GM18520 (cell line): Measurements from ENCODE around the gene VSIR.

Source experiments
- ATAC-seq: cut with Tn5 transposase; IDR thresholded peaks from one replicate; pipeline ENCODE4 v1.9.1; 2021; ENCODE audit not compliant: unreplicated experiment

Gene VSIR

GRCh38 chr10:71715026-71715425 is 58.3 kb downstream of the VSIR start:
- no peak for ATAC-seq

- no peak for ATAC-seq
These were observed 58.7 kb downstream of the VSIR start for GRCh38 chr10:71714592-71714991.

GRCh38 chr10:71714031-71714410 is 59.3 kb downstream of the VSIR start:
- ATAC-seq, result no peak

GRCh38 chr10:71713135-71714030 is 59.9 kb downstream of the VSIR start:
- no peak for ATAC-seq

GRCh38 chr10:71712572-71713134 is 60.7 kb downstream of the VSIR start:
- no peak for ATAC-seq

GRCh38 chr10:71712170-71712569 is 61.1 kb downstream of the VSIR start:
- no peak for ATAC-seq

- no peak for ATAC-seq
These were observed 62.2 kb downstream of the VSIR start for GRCh38 chr10:71711052-71711623.

- no peak for ATAC-seq
These were observed 62.8 kb downstream of the VSIR start for GRCh38 chr10:71710519-71710918.

GRCh38 chr10:71708897-71709882 is 64.1 kb downstream of the VSIR start:
- no peak for ATAC-seq

- ATAC-seq, result no peak
These were observed 65.0 kb downstream of the VSIR start for GRCh38 chr10:71708301-71708703.

- ATAC-seq, result no peak
These were observed 66.0 kb downstream of the VSIR start for GRCh38 chr10:71707240-71707789.

- ATAC-seq, result no peak
These were observed 66.9 kb downstream of the VSIR start for GRCh38 chr10:71706216-71707121.

GRCh38 chr10:71705582-71705981 is 67.7 kb downstream of the VSIR start:
- ATAC-seq, result no peak

GRCh38 chr10:71704816-71705215 is 68.5 kb downstream of the VSIR start:
- no peak for ATAC-seq

GRCh38 chr10:71703577-71703976 is 69.7 kb downstream of the VSIR start:
- no peak for ATAC-seq

GRCh38 chr10:71701496-71702132 is 71.7 kb downstream of the VSIR start:
- ATAC-seq, result no peak

GRCh38 chr10:71700731-71701368 is 72.5 kb downstream of the VSIR start:
- no peak for ATAC-seq

GRCh38 chr10:71698737-71699136 is 74.6 kb downstream of the VSIR start:
- no peak for ATAC-seq
